ENCODE data around the gene RNF8. TPM values are rescaled to one million over a fixed set of nuclear protein-coding genes. Genes with fewer than 3 reads are reported as not detected.
A peak's percentile ranks its signal among the peaks of the same experiment; 100 is the strongest.

RNF8 gene
- total and polyA plus RNA-seq, 9 of the 15 experiments (the other 6 are each of a cell fraction or from before 2014, with no cell fraction given), result 10.6 to 47.0 (median 37.5) TPM

DNA sequence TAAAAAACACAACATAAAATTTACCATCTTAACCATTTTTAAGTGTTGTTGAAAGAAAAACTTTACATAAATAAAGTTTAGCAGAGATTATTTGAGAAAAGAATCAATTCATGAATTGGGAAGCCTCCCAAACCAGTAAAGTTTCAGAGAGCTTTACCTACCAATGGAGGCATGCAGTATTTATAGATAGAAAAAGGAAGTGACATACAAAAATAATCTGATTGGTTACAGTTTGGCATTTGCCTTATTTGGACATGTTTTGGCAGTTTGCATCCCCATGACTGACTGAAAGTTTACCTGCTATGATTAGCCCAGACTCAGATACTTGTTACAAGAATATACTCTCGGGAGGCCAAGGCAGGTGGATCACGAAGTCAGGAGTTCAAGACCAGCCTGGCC, 75.6 kb downstream of the RNF8 start (continued):
- TF ChIP-seq, protein P1, sequence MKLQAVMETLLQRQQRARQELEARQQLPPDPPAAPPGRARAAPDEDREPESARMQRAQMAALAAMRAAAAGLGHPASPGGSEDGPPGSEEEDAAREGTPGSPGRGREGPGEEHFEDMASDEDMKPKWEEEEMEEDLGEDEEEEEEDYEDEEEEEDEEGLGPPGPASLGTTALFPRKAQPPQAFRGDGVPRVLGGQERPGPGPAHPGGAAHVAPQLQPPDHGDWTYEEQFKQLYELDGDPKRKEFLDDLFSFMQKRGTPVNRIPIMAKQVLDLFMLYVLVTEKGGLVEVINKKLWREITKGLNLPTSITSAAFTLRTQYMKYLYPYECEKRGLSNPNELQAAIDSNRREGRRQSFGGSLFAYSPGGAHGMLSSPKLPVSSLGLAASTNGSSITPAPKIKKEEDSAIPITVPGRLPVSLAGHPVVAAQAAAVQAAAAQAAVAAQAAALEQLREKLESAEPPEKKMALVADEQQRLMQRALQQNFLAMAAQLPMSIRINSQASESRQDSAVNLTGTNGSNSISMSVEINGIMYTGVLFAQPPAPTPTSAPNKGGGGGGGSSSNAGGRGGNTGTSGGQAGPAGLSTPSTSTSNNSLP (IDR thresholded peaks at IDR 0.05; ENCODE audit: borderline replicate concordance, low read depth, low read length), result no peak
- TF ChIP-seq KDM2B (CRISPR knock-in tag; IDR thresholded peaks at IDR 0.05) (no peak), ZNF444 (CRISPR knock-in tag; IDR thresholded peaks at IDR 0.05) (no peak), ZNF780A (CRISPR knock-in tag; IDR thresholded peaks at IDR 0.05) (no peak), ZKSCAN3 (CRISPR knock-in tag; IDR thresholded peaks at IDR 0.05) (no peak), NFE2L1 (tag; IDR thresholded peaks at IDR 0.05; ENCODE audit: borderline replicate concordance, low read depth) (no peak), MTA1 (IDR thresholded peaks at IDR 0.05; ENCODE audit: borderline replicate concordance) (no peak), ARID1B (IDR thresholded peaks at IDR 0.05) (no peak), ZNF589 (CRISPR knock-in tag; IDR thresholded peaks at IDR 0.05; ENCODE audit: low read depth) (no peak), ASH1L (IDR thresholded peaks at IDR 0.05; ENCODE audit: borderline replicate concordance, low read depth, partially characterized antibody) (no peak), RBM15 (IDR thresholded peaks at IDR 0.05; ENCODE audit: insufficient read depth, low read length) (no peak), FOXP1 (CRISPR knock-in tag; IDR thresholded peaks at IDR 0.05) (no peak), MEF2A (IDR thresholded peaks at IDR 0.05; ENCODE audit: control insufficient read depth, low read depth, low read length) (peak; percentile 80; the same call in 1 of the 2 replicates), SRF (CRISPR knock-in tag; IDR thresholded peaks at IDR 0.05) (peak in 1 of 2 experiments; percentile 99; a peak in 2 of 4 replicates)
- TF ChIP-seq, protein P2, sequence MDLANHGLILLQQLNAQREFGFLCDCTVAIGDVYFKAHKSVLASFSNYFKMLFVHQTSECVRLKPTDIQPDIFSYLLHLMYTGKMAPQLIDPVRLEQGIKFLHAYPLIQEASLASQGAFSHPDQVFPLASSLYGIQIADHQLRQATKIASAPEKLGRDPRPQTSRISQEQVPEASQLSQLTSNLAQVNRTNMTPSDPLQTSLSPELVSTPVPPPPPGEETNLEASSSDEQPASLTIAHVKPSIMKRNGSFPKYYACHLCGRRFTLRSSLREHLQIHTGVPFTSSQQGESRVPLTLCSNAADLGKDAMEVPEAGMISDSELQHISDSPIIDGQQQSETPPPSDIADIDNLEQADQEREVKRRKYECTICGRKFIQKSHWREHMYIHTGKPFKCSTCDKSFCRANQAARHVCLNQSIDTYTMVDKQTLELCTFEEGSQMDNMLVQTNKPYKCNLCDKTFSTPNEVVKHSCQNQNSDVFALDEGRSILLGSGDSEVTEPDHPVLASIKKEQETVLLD (IDR thresholded peaks at IDR 0.05), result no peak
- TF ChIP-seq, protein P3, sequence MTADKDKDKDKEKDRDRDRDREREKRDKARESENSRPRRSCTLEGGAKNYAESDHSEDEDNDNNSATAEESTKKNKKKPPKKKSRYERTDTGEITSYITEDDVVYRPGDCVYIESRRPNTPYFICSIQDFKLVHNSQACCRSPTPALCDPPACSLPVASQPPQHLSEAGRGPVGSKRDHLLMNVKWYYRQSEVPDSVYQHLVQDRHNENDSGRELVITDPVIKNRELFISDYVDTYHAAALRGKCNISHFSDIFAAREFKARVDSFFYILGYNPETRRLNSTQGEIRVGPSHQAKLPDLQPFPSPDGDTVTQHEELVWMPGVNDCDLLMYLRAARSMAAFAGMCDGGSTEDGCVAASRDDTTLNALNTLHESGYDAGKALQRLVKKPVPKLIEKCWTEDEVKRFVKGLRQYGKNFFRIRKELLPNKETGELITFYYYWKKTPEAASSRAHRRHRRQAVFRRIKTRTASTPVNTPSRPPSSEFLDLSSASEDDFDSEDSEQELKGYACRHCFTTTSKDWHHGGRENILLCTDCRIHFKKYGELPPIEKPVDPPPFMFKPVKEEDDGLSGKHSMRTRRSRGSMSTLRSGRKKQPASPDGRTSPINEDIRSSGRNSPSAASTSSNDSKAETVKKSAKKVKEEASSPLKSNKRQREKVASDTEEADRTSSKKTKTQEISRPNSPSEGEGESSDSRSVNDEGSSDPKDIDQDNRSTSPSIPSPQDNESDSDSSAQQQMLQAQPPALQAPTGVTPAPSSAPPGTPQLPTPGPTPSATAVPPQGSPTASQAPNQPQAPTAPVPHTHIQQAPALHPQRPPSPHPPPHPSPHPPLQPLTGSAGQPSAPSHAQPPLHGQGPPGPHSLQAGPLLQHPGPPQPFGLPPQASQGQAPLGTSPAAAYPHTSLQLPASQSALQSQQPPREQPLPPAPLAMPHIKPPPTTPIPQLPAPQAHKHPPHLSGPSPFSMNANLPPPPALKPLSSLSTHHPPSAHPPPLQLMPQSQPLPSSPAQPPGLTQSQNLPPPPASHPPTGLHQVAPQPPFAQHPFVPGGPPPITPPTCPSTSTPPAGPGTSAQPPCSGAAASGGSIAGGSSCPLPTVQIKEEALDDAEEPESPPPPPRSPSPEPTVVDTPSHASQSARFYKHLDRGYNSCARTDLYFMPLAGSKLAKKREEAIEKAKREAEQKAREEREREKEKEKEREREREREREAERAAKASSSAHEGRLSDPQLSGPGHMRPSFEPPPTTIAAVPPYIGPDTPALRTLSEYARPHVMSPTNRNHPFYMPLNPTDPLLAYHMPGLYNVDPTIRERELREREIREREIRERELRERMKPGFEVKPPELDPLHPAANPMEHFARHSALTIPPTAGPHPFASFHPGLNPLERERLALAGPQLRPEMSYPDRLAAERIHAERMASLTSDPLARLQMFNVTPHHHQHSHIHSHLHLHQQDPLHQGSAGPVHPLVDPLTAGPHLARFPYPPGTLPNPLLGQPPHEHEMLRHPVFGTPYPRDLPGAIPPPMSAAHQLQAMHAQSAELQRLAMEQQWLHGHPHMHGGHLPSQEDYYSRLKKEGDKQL (CRISPR knock-in tag; IDR thresholded peaks at IDR 0.05; ENCODE audit: borderline replicate concordance), result no peak
- TF ChIP-seq, protein P4, sequence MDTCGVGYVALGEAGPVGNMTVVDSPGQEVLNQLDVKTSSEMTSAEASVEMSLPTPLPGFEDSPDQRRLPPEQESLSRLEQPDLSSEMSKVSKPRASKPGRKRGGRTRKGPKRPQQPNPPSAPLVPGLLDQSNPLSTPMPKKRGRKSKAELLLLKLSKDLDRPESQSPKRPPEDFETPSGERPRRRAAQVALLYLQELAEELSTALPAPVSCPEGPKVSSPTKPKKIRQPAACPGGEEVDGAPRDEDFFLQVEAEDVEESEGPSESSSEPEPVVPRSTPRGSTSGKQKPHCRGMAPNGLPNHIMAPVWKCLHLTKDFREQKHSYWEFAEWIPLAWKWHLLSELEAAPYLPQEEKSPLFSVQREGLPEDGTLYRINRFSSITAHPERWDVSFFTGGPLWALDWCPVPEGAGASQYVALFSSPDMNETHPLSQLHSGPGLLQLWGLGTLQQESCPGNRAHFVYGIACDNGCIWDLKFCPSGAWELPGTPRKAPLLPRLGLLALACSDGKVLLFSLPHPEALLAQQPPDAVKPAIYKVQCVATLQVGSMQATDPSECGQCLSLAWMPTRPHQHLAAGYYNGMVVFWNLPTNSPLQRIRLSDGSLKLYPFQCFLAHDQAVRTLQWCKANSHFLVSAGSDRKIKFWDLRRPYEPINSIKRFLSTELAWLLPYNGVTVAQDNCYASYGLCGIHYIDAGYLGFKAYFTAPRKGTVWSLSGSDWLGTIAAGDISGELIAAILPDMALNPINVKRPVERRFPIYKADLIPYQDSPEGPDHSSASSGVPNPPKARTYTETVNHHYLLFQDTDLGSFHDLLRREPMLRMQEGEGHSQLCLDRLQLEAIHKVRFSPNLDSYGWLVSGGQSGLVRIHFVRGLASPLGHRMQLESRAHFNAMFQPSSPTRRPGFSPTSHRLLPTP (IDR thresholded peaks at IDR 0.05; ENCODE audit: borderline replicate concordance, extremely low read depth, insufficient read length), result no peak
